Mesendoderm (in vitro differentiated cells): Measurements from ENCODE around the gene AK8.

Experiments used
- DNase-seq: peaks from one replicate; pipeline ENCODE4 v3.0.0; 2013
- H2AK5ac ChIP-seq: 2 replicates; pipeline ENCODE4 v1.6.1; 2013; ENCODE audit warnings: low read length, inconsistent platforms
- H2BK120ac ChIP-seq: 2 replicates; pipeline ENCODE4 v1.6.1; 2013; ENCODE audit warnings: low read depth, mild to moderate bottlenecking, low read length, moderate library complexity, mixed read lengths
- H2BK15ac ChIP-seq: replicated peaks from 2 replicates; pipeline ENCODE4 v1.6.1; 2013; ENCODE audit warnings: low read depth, mild to moderate bottlenecking, moderate library complexity
- H2BK5ac ChIP-seq: 2 replicates; pipeline ENCODE4 v1.6.1; 2013; ENCODE audit warnings: low read length, inconsistent platforms
- H3K18ac ChIP-seq: 2 replicates; pipeline ENCODE4 v1.6.1; 2013; ENCODE audit warnings: mild to moderate bottlenecking, low read length, mixed read lengths
- H3K23ac ChIP-seq: one replicate; pipeline ENCODE4 v1.6.1; 2013; ENCODE audit warnings: low read length
- H3K27ac ChIP-seq: 2 replicates; pipeline ENCODE4 v1.5.1; 2013; ENCODE audit warnings: low read depth, mild to moderate bottlenecking, inconsistent platforms, low read length, moderate library complexity
- H3K27me3 ChIP-seq: 2 replicates; pipeline ENCODE4 v1.6.1; 2013; ENCODE audit warnings: low read length, control low read depth, mild to moderate bottlenecking, inconsistent platforms; ENCODE audit not compliant: insufficient read depth, poor library complexity
- H3K36me3 ChIP-seq: 2 replicates; pipeline ENCODE4 v1.6.1; 2013; ENCODE audit warnings: low read length, inconsistent platforms; ENCODE audit not compliant: control insufficient read depth, insufficient read depth
- H3K4ac ChIP-seq: one replicate; pipeline ENCODE4 v1.6.1; 2013; ENCODE audit warnings: low read depth, mild to moderate bottlenecking, low read length, moderate library complexity
- H3K4me1 ChIP-seq: 2 replicates; pipeline ENCODE4 v1.6.1; 2013; ENCODE audit warnings: low read depth, low read length, inconsistent platforms; ENCODE audit not compliant: control insufficient read depth
- H3K4me2 ChIP-seq: 2 replicates; pipeline ENCODE4 v1.6.1; 2013; ENCODE audit warnings: low read length
- H3K4me3 ChIP-seq: 2 replicates; pipeline ENCODE4 v1.5.1; 2013; ENCODE audit warnings: mild to moderate bottlenecking, low read length
- H3K56ac ChIP-seq: one replicate; pipeline ENCODE4 v1.6.1; 2013; ENCODE audit warnings: low read length
- H3K79me1 ChIP-seq: 2 replicates; pipeline ENCODE4 v1.6.1; 2013; ENCODE audit warnings: low read length, inconsistent platforms
- H3K79me2 ChIP-seq: 2 replicates; pipeline ENCODE4 v1.6.1; 2013; ENCODE audit warnings: mild to moderate bottlenecking, low read length; ENCODE audit not compliant: control insufficient read depth, insufficient read depth
- H3K9ac ChIP-seq: 2 replicates; pipeline ENCODE4 v1.6.1; 2013; ENCODE audit warnings: low read length, inconsistent platforms
- H4K5ac ChIP-seq: one replicate; pipeline ENCODE4 v1.6.1; 2013; ENCODE audit warnings: low read length
- H4K8ac ChIP-seq: one replicate; pipeline ENCODE4 v1.6.1; 2013; ENCODE audit warnings: low read depth, mild to moderate bottlenecking, control low read depth, low read length, moderate library complexity
- WGBS: extraction: QIAGEN DNeasy Blood & Tissue Kit; methylation state at CpG from one replicate; pipeline ENCODE4 v1.1.7; 2013; ENCODE audit warnings: low lambda C conversion rate, missing lambda C conversion rate; ENCODE audit not compliant: insufficient coverage; ENCODE audit errors: extremely low coverage; 5-methylcytosine and 5-hydroxymethylcytosine counted together

AK8 gene

DNA sequence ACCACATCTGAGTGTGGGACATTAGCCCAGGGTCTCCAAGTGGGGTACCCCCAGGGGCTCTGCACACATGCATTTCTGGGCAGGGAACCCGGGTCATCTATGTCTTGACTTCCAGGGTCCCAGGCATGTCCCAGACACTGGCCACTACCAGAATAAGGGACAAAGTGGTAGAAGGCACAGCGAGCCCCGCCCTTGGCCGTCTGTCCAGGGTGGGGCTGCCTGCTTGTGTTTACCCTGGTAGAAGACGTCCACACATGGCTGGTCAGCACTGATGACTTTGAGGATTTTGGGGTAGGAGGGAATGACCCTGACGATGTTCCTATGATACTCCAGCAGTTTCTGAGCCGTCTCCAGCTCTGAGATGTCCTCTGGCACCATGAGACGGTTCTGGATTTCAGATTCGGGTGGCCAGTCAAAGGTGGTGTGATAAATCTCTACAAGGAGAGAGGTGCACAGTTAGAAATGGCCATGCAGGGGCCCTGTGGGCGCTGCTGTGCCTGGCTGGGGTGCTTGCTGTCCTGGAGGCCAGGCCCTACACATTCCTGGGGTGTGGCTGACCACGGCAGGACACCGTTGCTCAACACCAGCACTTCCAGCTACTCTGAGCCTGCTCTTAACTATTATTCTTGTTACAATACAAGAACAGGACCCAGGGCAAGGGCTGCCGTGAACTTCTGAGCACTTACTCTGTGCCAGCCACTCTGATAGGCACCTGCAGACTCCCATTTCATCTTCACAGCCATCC is 51.3 kb downstream of the AK8 start:
- Histone ChIP-seq H3K4me1 (no peaks in the 10 kb centered on the region), H3K9ac (no peak overlapping the region), H3K4me2 (no peak overlapping the region), H3K18ac (no peak overlapping the region), H2AK5ac (no peak overlapping the region), H4K8ac (no peak overlapping the region), H3K4ac (no peak overlapping the region), H4K5ac (no peak overlapping the region), H2BK120ac (no peak overlapping the region), H3K27me3 (no peaks in the 10 kb centered on the region), H2BK5ac (no peak overlapping the region), H3K79me1 (no peaks in the 10 kb centered on the region), H3K36me3 (no peaks in the 10 kb centered on the region), H3K4me3 (no peak overlapping the region), H2BK15ac (no peak overlapping the region), H3K79me2 (no peaks in the 10 kb centered on the region), H3K23ac (no peak overlapping the region), H3K27ac (no peak overlapping the region), H3K56ac (no peak overlapping the region)
- DNase-seq, result no peak
- WGBS, result no CpG with 5 or more reads among the region's 13 CpGs

GRCh38 chr9:132826131-132826530 is 52.0 kb downstream of the AK8 start:
- Histone ChIP-seq H3K27ac (no peak overlapping the region), H3K4me2 (no peak overlapping the region), H3K9ac (no peak overlapping the region), H2BK5ac (no peak overlapping the region), H3K4me1 (no peaks in the 10 kb centered on the region), H3K4me3 (no peak overlapping the region), H2BK15ac (no peak overlapping the region), H3K36me3 (no peaks in the 10 kb centered on the region), H3K79me1 (no peaks in the 10 kb centered on the region), H3K4ac (no peak overlapping the region), H4K5ac (no peak overlapping the region), H3K23ac (no peak overlapping the region), H2AK5ac (no peak overlapping the region), H3K56ac (no peak overlapping the region), H4K8ac (no peak overlapping the region), H3K79me2 (no peaks in the 10 kb centered on the region), H3K18ac (no peak overlapping the region), H2BK120ac (no peak overlapping the region), H3K27me3 (no peaks in the 10 kb centered on the region)
- no peak for DNase-seq
- no CpG with 5 or more reads among the region's 12 CpGs for WGBS

GRCh38 chr9:132825430-132825829 is 52.7 kb downstream of the AK8 start:
- Histone ChIP-seq H3K4ac (no peak overlapping the region), H2BK5ac (no peak overlapping the region)

DNA sequence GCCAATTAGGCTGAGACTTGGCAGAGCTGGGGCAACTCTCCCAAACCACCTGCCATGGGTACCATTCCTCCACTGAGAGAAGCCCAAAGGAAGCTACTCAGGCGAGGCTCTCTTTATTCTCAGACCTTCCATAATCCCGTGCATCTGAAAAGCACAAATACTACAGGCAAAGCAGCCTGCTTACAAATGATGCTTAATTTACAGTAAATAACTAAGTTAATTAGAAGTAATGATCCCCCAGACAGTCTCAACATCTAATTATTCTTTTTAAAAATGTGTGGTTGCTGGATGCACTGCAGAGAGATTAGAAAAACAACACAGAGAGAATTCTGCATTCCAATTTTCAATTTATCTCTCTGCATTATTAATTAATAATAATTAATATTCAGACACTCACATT is 53.1 kb downstream of the AK8 start:
- Histone ChIP-seq H4K5ac (no peak overlapping the region), H2BK15ac (no peak overlapping the region), H3K4me2 (no peak overlapping the region), H3K9ac (no peak overlapping the region), H3K56ac (no peak overlapping the region), H3K18ac (no peak overlapping the region), H2AK5ac (no peak overlapping the region), H3K27me3 (no peaks in the 10 kb centered on the region), H3K79me2 (no peaks in the 10 kb centered on the region), H2BK120ac (no peak overlapping the region), H3K79me1 (no peaks in the 10 kb centered on the region), H4K8ac (no peak overlapping the region), H3K4me1 (no peaks in the 10 kb centered on the region), H3K4ac (no peak overlapping the region), H2BK5ac (no peak overlapping the region), H3K4me3 (no peak overlapping the region), H3K36me3 (no peaks in the 10 kb centered on the region), H3K27ac (no peak overlapping the region), H3K23ac (no peak overlapping the region)
- DNase-seq, result no peak
- WGBS, result no CpG with 5 or more reads among the region's 2 CpGs

More at GRCh38 chr9:132825430-132825829, 52.7 kb downstream of the AK8 start:
- Histone ChIP-seq H3K4me2 (no peak overlapping the region), H2AK5ac (no peak overlapping the region), H3K18ac (no peak overlapping the region), H3K23ac (no peak overlapping the region), H3K4me1 (no peaks in the 10 kb centered on the region), H4K5ac (no peak overlapping the region), H2BK120ac (no peak overlapping the region), H3K36me3 (no peaks in the 10 kb centered on the region), H3K27ac (no peak overlapping the region), H3K4me3 (no peak overlapping the region), H3K79me1 (no peaks in the 10 kb centered on the region), H3K27me3 (no peaks in the 10 kb centered on the region), H2BK15ac (no peak overlapping the region), H3K9ac (no peak overlapping the region), H4K8ac (no peak overlapping the region), H3K79me2 (no peaks in the 10 kb centered on the region), H3K56ac (no peak overlapping the region)
- WGBS, result no CpG with 5 or more reads among the region's 10 CpGs
- DNase-seq, result no peak

DNA sequence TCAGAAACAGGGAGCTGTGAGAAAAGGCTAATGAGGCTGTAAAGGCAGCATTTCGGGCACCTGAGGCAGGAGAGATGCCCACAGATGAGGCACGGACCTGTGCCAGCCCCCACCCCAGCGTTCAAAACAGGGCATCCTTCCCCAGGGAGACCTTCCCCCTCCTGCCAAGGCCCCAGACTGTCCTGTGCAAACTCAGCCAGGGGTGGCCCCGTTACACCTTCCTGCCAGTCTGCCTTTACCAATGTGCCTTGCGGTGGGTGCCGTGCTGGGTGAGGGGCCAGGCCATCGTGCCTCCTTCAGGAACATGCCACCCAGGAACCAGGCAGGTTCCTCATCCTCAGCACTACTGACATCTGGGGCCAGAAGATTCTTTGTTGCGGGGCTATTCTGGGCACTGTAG is 53.9 kb downstream of the AK8 start:
- no peaks in the 10 kb centered on the region for H3K79me1 ChIP-seq
- H4K8ac ChIP-seq, result no peak overlapping the region
- no peaks in the 10 kb centered on the region for H3K36me3 ChIP-seq
- no peak overlapping the region for H3K27ac ChIP-seq
- no peaks in the 10 kb centered on the region for H3K27me3 ChIP-seq
- H3K23ac ChIP-seq, result no peak overlapping the region
- no CpG with 5 or more reads among the region's 8 CpGs for WGBS
- DNase-seq, result no peak
- no peak overlapping the region for H3K9ac ChIP-seq
- no peak overlapping the region for H3K18ac ChIP-seq
- H4K5ac ChIP-seq, result no peak overlapping the region
- no peak overlapping the region for H3K56ac ChIP-seq
- H2BK5ac ChIP-seq, result no peak overlapping the region
- H3K4ac ChIP-seq, result no peak overlapping the region
- H3K4me1 ChIP-seq, result no peaks in the 10 kb centered on the region
- no peak overlapping the region for H2AK5ac ChIP-seq
- no peaks in the 10 kb centered on the region for H3K79me2 ChIP-seq
- H3K4me2 ChIP-seq, result no peak overlapping the region
- H2BK15ac ChIP-seq, result no peak overlapping the region
- no peak overlapping the region for H2BK120ac ChIP-seq
- H3K4me3 ChIP-seq, result no peak overlapping the region
